KOPT-K1 (cell line): ENCODE measurements around the gene ERC2.
"Not testable (repeated sequence)": the region's sequence is repeated elsewhere in the genome, so short reads cannot be mapped to it uniquely, and the experiment has no call there.

Experiments
- H3K27ac ChIP-seq: fragments of 200-600 bp; sonication (generic); 2 replicates; pipeline ENCODE4 v1.5.1; 2016; ENCODE audit warnings: antibody characterized with exemption, mild to moderate bottlenecking, low read depth, low read length; ENCODE audit not compliant: poor library complexity, severe bottlenecking
- H3K36me3 ChIP-seq: fragments of 200-600 bp; sonication (generic); 2 replicates; pipeline ENCODE4 v1.5.1; 2017; ENCODE audit warnings: antibody characterized with exemption, mild to moderate bottlenecking, low read length, moderate library complexity; ENCODE audit not compliant: insufficient read depth
- H3K9me3 ChIP-seq: fragments of 200-600 bp; sonication (generic); 2 replicates; pipeline ENCODE4 v1.5.1; 2017; ENCODE audit warnings: antibody characterized with exemption, low read length, mild to moderate bottlenecking; ENCODE audit not compliant: insufficient read depth, poor library complexity, severe bottlenecking

ERC2 gene

DNA sequence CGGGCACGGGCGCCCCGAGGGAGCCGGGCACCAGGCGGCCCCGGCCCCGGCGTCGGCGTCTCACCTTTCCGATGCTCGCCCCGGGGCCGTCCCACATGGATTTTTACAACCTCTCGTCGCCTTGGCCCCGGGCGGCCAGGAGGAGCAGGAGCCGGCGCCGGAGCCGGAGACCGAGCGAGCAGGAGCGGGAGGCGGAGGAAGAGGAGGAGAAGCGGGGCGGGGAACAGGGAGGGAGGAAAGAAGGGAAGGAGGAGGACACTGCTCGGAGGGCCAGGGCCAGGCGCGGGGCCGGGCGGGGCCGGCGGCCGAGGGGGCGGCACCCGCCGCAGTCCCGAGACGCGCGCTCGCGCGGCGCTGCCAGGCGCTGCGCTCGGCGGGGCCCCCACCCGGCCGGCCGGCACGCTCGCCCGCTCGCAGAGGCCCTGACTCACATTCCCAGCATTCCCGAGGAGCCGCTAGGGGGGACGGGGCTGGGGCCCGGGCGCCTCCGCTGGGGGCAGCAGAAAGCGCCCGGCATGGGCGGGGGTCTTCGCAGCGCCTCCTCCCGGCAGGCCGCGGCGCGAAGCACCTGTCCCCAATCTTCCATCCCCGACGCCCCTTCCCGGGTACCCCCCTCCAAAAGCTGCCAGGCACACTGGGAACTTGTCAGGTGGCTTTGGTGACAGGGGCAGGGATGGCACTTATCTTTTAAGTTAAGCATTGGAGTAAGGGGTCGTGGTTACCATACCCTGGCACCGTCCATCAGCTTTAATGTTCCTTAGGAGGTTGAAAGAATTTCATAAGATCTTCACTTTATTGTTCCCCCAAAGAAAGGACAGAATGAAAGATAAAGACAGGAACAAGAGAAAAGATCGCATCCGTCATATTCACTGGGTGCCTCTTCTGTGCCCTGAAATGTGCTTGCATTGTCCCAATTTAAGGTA is at the start of gene ERC2:
ERC2 (minus strand) TSS at position 284 of the 923 bp plus-strand sequence.
- H3K36me3 ChIP-seq, result no peaks in the 10 kb centered on the region
- H3K27ac ChIP-seq, result no peak within 1 kb of the TSS
- H3K9me3 ChIP-seq, result no peaks in the 10 kb centered on the region

- H3K9me3 ChIP-seq, result no peaks in the 10 kb centered on the region
- H3K27ac ChIP-seq, result no peak overlapping the region
- H3K36me3 ChIP-seq, result no peaks in the 10 kb centered on the region
Observed at GRCh38 chr3:56502738-56503137, 34.5 kb upstream of the ERC2 start.

DNA sequence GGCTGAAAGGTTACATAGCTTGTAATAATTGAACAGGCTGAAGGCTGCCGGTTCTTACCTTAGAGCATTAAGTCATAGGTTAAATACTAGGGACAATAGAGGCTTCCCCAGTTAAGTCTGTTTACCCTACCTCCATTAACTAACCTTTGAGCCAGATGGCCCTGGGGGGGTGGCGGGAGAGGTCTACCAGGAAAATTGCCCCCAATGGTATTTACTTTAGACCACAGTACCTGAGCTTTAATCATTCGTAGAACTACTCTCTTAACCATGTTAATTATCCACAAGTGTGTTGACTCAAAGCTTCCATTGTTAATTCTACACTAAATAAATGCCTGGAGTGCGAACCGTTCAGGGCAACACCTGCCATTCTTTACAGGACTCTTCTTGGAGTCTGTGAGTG is 28.1 kb upstream of the ERC2 start:
- not testable (repeated sequence) for H3K36me3 ChIP-seq, H3K9me3 ChIP-seq, H3K27ac ChIP-seq

GRCh38 chr3:56494679-56495322 is 26.5 kb upstream of the ERC2 start:
- no peaks in the 10 kb centered on the region for H3K9me3 ChIP-seq
- H3K36me3 ChIP-seq, result no peaks in the 10 kb centered on the region
- H3K27ac ChIP-seq, result no peak overlapping the region

GRCh38 chr3:56491566-56491965 is 23.3 kb upstream of the ERC2 start:
- Histone ChIP-seq H3K9me3 (no peaks in the 10 kb centered on the region), H3K27ac (no peak overlapping the region), H3K36me3 (no peaks in the 10 kb centered on the region)

GRCh38 chr3:56488812-56489600 is 20.7 kb upstream of the ERC2 start:
- Histone ChIP-seq H3K36me3 (no peaks in the 10 kb centered on the region), H3K27ac (no peak overlapping the region), H3K9me3 (no peaks in the 10 kb centered on the region)

- Histone ChIP-seq H3K9me3 (no peaks in the 10 kb centered on the region), H3K27ac (no peak overlapping the region), H3K36me3 (no peaks in the 10 kb centered on the region)
Observed at GRCh38 chr3:56484525-56485032, 16.3 kb upstream of the ERC2 start.

GRCh38 chr3:56484122-56484521 is 15.9 kb upstream of the ERC2 start:
- H3K36me3 ChIP-seq, result no peaks in the 10 kb centered on the region
- H3K9me3 ChIP-seq, result no peaks in the 10 kb centered on the region
- H3K27ac ChIP-seq, result no peak overlapping the region

- no peaks in the 10 kb centered on the region for H3K36me3 ChIP-seq
- H3K27ac ChIP-seq, result no peak overlapping the region
- no peaks in the 10 kb centered on the region for H3K9me3 ChIP-seq
Observed at GRCh38 chr3:56477646-56478045, 9.4 kb upstream of the ERC2 start.

DNA sequence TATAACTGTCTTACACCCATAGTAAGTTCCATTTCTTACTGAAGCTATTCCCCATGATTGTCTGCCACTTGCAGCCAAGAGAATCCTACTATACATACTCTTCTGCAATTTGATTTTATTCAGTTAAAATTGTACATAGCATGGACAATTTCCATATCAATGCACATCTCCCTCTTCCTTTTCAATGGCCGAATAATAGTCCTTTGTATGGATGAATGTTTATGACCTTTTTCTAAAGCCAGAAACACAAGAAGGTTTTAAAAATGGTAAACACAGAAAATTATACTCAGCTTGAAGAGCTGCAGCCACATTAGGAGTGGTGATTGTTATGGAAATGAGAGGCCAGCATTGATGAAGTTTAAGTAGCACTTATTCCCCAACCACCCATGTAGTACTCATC is 8.5 kb upstream of the ERC2 start:
- Histone ChIP-seq H3K36me3 (no peaks in the 10 kb centered on the region), H3K9me3 (no peaks in the 10 kb centered on the region), H3K27ac (no peak overlapping the region)

DNA sequence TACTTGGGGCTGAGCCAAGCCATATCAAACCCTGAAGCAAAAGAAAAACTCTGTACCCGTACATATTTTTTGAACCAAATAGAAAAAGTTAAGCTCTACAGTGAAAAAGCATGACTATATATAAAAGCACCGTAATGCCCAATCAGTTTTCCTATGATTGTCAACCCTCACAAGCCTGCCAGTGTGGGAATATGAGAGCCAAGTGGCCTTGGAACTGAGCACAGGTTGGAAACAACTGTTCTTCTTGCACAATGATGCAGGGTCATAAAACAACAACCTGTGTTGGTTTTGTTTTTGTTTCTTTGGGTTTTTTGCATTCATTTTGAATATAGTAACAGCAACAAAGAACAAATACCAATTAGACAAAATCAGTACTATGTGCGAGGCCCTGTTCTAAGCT is 3.5 kb upstream of the ERC2 start:
- H3K36me3 ChIP-seq, result no peaks in the 10 kb centered on the region
- no peaks in the 10 kb centered on the region for H3K9me3 ChIP-seq
- H3K27ac ChIP-seq, result no peak overlapping the region

GRCh38 chr3:56469141-56469540 is 874 bp upstream of the ERC2 start:
- no peaks in the 10 kb centered on the region for H3K36me3 ChIP-seq
- no peak overlapping the region for H3K27ac ChIP-seq
- H3K9me3 ChIP-seq, result no peaks in the 10 kb centered on the region

- Histone ChIP-seq H3K9me3 (no peaks in the 10 kb centered on the region), H3K27ac (no peak overlapping the region), H3K36me3 (no peaks in the 10 kb centered on the region)
Observed at GRCh38 chr3:56467801-56468183, 475 bp downstream of the ERC2 start.

DNA sequence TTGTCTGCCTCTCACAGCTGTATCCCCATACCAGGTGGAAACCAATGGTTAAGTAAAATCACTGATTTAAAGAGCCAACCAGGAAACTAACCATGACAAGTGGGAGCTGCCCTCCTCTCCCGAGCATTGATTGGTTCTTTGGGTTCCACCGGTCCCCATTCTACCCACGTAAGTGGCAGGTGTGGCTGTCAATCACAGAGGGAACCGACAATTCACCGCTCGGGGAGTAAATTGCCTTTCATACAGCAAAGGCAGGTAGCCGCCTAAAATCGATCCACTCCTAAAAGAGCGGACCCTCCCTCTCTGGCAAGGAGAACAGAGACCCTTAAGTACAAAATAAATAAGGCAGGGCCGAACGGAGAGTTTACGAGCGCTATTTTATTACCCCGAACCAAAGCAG is 1.2 kb downstream of the ERC2 start:
- Histone ChIP-seq H3K27ac (no peak overlapping the region), H3K9me3 (no peaks in the 10 kb centered on the region), H3K36me3 (no peaks in the 10 kb centered on the region)

DNA sequence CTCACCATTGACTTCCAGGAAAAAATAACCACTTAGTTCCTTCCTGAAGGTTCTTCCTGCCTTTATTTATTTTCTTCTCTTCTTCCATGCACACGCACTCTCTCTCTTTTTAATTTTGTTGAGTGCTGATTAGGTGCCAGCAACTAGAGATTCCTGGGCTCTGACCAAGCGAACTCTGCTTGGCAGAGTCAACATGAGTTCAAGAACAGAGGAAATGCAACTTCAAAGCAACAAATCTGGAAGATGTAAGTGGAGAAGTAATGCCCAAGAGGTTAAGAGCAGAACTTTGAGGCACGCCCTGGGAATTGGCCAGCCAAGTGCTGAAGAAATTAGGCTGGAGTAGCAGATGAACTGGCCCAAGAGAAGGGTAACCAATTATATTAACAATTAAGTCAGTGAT is 8.5 kb downstream of the ERC2 start:
- no peak overlapping the region for H3K27ac ChIP-seq
- H3K36me3 ChIP-seq, result no peaks in the 10 kb centered on the region
- H3K9me3 ChIP-seq, result no peaks in the 10 kb centered on the region
